ENCODE results near the gene PHACTR1. TPM values are rescaled to one million over a fixed set of nuclear protein-coding genes. Genes with fewer than 3 reads are reported as not detected.

Gene PHACTR1
- polyA plus RNA-seq, 1 of the 3 experiments (the other 2 are of a cell fraction) = 0.12 TPM

DNA sequence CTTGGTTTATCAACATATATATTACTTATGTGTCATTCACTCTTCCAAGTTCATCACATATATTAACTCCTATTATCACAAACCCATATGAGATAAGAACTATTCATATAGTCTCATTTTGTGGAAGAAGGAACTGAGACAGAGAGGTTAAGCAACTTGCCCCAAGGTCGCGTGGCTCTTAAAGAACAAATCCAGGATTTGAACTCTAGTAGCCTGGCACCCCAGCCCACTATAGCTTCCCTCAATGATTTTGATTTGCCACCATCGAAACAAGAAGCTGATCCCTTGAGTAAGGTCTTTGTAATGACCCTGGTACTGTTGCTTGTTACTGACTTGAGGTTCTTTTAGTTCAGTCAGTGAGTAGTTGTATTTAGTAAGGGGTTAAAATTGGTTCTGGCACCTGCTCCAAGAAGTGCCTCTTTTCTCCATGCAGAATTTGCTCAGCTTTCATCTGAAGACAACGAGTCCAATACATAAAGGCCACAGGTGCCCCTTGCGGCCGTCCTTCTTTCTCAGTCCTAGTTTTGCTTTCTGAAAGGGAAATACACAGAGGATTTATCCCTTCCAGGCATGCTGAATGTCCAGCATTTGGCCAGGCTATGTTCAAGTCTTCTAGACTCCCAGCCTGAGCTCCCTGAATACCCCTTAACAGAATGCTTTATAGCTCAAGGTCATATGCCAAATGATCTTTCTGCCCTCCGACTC is 358.7 kb downstream of the PHACTR1 start:
- H3K36me3 ChIP-seq (replicated peaks in 1 of 2; ENCODE audit: control insufficient read depth in 1 of 2, insufficient read depth in 2 of 2, low read length in 1 of 2) = no peaks in the 10 kb centered on the region
- H3K27ac ChIP-seq (ENCODE audit: low read depth in 2 of 2, low read length in 1 of 2) = no peak overlapping the region
- no peak overlapping the region for H3K4me3 ChIP-seq (ENCODE audit: low read depth in 2 of 2, low read length in 1 of 2)
- H3F3A ChIP-seq (replicated peaks; ENCODE audit: insufficient read depth) = no peaks in the 10 kb centered on the region
- H3K4me1 ChIP-seq (ENCODE audit: control insufficient read depth in 1 of 2, insufficient read depth in 2 of 2, low read depth in 1 of 2, low read length in 1 of 2) = peaks cover 0 to 8% of the 10 kb centered on the region in 2 experiments; a peak in 2 of 4 replicates
- no peak for DNase-seq
- H3K9me3 ChIP-seq = no peaks in the 10 kb centered on the region
- no peaks in the 10 kb centered on the region for H4K20me1 ChIP-seq (ENCODE audit: insufficient read depth)
- TF ChIP-seq RCOR1 (IDR thresholded peaks at IDR 0.05; ENCODE audit: low read length) (no peak), RXRA (IDR thresholded peaks at IDR 0.05; ENCODE audit: borderline replicate concordance, low read depth) (no peak), JUND (IDR thresholded peaks at IDR 0.05) (no peak), FOXJ3 (CRISPR knock-in tag; IDR thresholded peaks at IDR 0.05) (no peak), GATA2 (CRISPR knock-in tag; IDR thresholded peaks at IDR 0.05) (no peak)
- TF ChIP-seq, protein P1, sequence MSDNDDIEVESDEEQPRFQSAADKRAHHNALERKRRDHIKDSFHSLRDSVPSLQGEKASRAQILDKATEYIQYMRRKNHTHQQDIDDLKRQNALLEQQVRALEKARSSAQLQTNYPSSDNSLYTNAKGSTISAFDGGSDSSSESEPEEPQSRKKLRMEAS (IDR thresholded peaks at IDR 0.05; ENCODE audit: low read depth) = no peak
- TF ChIP-seq, protein P2, sequence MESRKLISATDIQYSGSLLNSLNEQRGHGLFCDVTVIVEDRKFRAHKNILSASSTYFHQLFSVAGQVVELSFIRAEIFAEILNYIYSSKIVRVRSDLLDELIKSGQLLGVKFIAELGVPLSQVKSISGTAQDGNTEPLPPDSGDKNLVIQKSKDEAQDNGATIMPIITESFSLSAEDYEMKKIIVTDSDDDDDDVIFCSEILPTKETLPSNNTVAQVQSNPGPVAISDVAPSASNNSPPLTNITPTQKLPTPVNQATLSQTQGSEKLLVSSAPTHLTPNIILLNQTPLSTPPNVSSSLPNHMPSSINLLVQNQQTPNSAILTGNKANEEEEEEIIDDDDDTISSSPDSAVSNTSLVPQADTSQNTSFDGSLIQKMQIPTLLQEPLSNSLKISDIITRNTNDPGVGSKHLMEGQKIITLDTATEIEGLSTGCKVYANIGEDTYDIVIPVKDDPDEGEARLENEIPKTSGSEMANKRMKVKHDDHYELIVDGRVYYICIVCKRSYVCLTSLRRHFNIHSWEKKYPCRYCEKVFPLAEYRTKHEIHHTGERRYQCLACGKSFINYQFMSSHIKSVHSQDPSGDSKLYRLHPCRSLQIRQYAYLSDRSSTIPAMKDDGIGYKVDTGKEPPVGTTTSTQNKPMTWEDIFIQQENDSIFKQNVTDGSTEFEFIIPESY (IDR thresholded peaks at IDR 0.05; ENCODE audit: borderline replicate concordance, low read depth) = no peak
- no peaks in the 10 kb centered on the region for H3K9me2 ChIP-seq
- no peak overlapping the region for H3K9ac ChIP-seq
- 57% methylated on average over 7 of the region's 7 CpGs for WGBS (ENCODE audit: low lambda C conversion rate)
- H3K4me2 ChIP-seq = no peak overlapping the region
- H2AFZ ChIP-seq (ENCODE audit: low read depth) = no peak overlapping the region
- no peaks in the 10 kb centered on the region for H3K27me3 ChIP-seq (ENCODE audit: insufficient read depth)
- H3K79me2 ChIP-seq (ENCODE audit: insufficient read depth) = no peaks in the 10 kb centered on the region
- ChIA-PET CTCF (interaction anchor here (0.6 kb wide), 1 partner anchor 10 kb away, joined by 3 read pairs; no protein-coding TSS in a partner anchor), POLR2A (no interaction called here)

DNA sequence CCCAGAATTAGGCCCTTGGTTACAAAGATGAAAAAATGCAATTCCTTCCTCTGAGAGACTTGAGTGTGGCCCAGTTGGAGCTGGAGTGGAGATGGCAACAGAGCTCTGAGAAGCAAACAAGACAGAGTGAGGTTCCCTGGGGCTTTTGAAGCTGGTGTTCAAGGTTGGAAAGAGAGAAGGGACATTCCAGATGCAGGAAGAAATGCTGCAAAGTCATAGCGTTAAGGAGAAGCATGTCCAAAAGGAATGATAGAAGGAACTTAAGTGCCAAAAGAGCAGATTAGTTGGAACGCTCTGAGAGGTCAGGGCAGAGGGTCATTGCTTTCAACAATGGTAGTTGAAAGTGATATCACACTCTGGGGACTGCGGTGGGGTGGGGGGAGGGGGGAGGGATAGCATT is 360.0 kb downstream of the PHACTR1 start:
- Histone ChIP-seq H3K27me3 (ENCODE audit: insufficient read depth) (no peaks in the 10 kb centered on the region), H3K4me1 (ENCODE audit: control insufficient read depth in 1 of 2, insufficient read depth in 2 of 2, low read depth in 1 of 2, low read length in 1 of 2) (peaks cover 0 to 4% of the 10 kb centered on the region in 2 experiments; a peak in 2 of 4 replicates), H3K9me3 (no peaks in the 10 kb centered on the region), H3K79me2 (ENCODE audit: insufficient read depth) (no peaks in the 10 kb centered on the region), H3K27ac (ENCODE audit: low read depth in 2 of 2, low read length in 1 of 2) (no peak overlapping the region), H4K20me1 (ENCODE audit: insufficient read depth) (no peaks in the 10 kb centered on the region), H3K9ac (no peak overlapping the region), H3K4me3 (ENCODE audit: low read depth in 2 of 2, low read length in 1 of 2) (no peak overlapping the region), H3K36me3 (replicated peaks in 1 of 2; ENCODE audit: control insufficient read depth in 1 of 2, insufficient read depth in 2 of 2, low read length in 1 of 2) (no peaks in the 10 kb centered on the region), H2AFZ (ENCODE audit: low read depth) (no peak overlapping the region), H3K4me2 (no peak overlapping the region), H3K9me2 (no peaks in the 10 kb centered on the region), H3F3A (replicated peaks; ENCODE audit: insufficient read depth) (no peaks in the 10 kb centered on the region)
- 45% methylated on average over 3 of the region's 3 CpGs for WGBS (ENCODE audit: low lambda C conversion rate)
- DNase-seq = no peak
- TF ChIP-seq FOXM1 (IDR thresholded peaks at IDR 0.05; ENCODE audit: low read depth) (no peak), SMC3 (IDR thresholded peaks at IDR 0.05; ENCODE audit: low read depth, low read length) (no peak), TAF1 (IDR thresholded peaks at IDR 0.05; ENCODE audit: borderline replicate concordance, low read depth, low read length) (no peak), MXI1 (IDR thresholded peaks at IDR 0.05; ENCODE audit: low read depth, low read length) (no peak), YY1 (IDR thresholded peaks at IDR 0.05; ENCODE audit: low read depth) (no peak), CHD2 (IDR thresholded peaks at IDR 0.05; ENCODE audit: low read length, partially characterized antibody) (no peak), EZH2phosphoT487 (IDR thresholded peaks at IDR 0.05; ENCODE audit: borderline replicate concordance, low read depth) (no peak), NRF1 (IDR thresholded peaks at IDR 0.05; ENCODE audit: low read depth, low read length) (no peak), RCOR1 (IDR thresholded peaks at IDR 0.05; ENCODE audit: low read length) (no peak), FOXJ3 (CRISPR knock-in tag; IDR thresholded peaks at IDR 0.05) (no peak), RXRA (IDR thresholded peaks at IDR 0.05; ENCODE audit: borderline replicate concordance, low read depth) (no peak), POLR2AphosphoS5 (IDR thresholded peaks at IDR 0.05; ENCODE audit: low read depth, low read length) (no peak), MEF2A (IDR thresholded peaks at IDR 0.05; ENCODE audit: borderline replicate concordance, low read depth) (no peak), SIN3A (IDR thresholded peaks at IDR 0.05; ENCODE audit: borderline replicate concordance, low read depth, low read length) (no peak)
- TF ChIP-seq, protein P3, sequence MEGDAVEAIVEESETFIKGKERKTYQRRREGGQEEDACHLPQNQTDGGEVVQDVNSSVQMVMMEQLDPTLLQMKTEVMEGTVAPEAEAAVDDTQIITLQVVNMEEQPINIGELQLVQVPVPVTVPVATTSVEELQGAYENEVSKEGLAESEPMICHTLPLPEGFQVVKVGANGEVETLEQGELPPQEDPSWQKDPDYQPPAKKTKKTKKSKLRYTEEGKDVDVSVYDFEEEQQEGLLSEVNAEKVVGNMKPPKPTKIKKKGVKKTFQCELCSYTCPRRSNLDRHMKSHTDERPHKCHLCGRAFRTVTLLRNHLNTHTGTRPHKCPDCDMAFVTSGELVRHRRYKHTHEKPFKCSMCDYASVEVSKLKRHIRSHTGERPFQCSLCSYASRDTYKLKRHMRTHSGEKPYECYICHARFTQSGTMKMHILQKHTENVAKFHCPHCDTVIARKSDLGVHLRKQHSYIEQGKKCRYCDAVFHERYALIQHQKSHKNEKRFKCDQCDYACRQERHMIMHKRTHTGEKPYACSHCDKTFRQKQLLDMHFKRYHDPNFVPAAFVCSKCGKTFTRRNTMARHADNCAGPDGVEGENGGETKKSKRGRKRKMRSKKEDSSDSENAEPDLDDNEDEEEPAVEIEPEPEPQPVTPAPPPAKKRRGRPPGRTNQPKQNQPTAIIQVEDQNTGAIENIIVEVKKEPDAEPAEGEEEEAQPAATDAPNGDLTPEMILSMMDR (IDR thresholded peaks at IDR 0.05) = no peak
- TF ChIP-seq, protein P1 (IDR thresholded peaks at IDR 0.05; ENCODE audit: low read depth) = no peak
- TF ChIP-seq, protein P4, sequence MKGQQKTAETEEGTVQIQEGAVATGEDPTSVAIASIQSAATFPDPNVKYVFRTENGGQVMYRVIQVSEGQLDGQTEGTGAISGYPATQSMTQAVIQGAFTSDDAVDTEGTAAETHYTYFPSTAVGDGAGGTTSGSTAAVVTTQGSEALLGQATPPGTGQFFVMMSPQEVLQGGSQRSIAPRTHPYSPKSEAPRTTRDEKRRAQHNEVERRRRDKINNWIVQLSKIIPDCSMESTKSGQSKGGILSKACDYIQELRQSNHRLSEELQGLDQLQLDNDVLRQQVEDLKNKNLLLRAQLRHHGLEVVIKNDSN (IDR thresholded peaks at IDR 0.05; ENCODE audit: borderline replicate concordance, low read depth) = no peak
- TF ChIP-seq, protein P5, sequence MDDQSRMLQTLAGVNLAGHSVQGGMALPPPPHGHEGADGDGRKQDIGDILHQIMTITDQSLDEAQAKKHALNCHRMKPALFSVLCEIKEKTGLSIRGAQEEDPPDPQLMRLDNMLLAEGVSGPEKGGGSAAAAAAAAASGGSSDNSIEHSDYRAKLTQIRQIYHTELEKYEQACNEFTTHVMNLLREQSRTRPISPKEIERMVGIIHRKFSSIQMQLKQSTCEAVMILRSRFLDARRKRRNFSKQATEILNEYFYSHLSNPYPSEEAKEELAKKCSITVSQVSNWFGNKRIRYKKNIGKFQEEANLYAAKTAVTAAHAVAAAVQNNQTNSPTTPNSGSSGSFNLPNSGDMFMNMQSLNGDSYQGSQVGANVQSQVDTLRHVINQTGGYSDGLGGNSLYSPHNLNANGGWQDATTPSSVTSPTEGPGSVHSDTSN (IDR thresholded peaks at IDR 0.05) = no peak
- ChIA-PET POLR2A (no interaction called here), CTCF (no interaction called here)

All from SK-N-SH (cell line).